WTC11 (cell line): ENCODE measurements around the gene AGMAT. TPM values are rescaled to one million over a fixed set of nuclear protein-coding genes. Genes with fewer than 3 reads are reported as not detected.

Experiments
- ATAC-seq: fragments of 200-7000 bp; cut with Tn5 transposase; 2 replicates; pipeline ENCODE4 v1.10.0; 2021; ENCODE audit warnings: mild to moderate bottlenecking, moderate library complexity
- CTCF ChIA-PET: fragments of 300-600 bp; sonication (Branson Sonifier 250); formaldehyde crosslinking; loops from one replicate; lab custom pipeline; 2021; ENCODE audit warnings: antibody characterized with exemption; lab: Charles Lee
- POLR2A ChIA-PET: fragments of 350-600 bp; sonication (Branson Sonifier 250); formaldehyde crosslinking; loops from one replicate; lab custom pipeline; 2021; ENCODE audit warnings: antibody characterized with exemption; lab: Charles Lee
- DNase-seq: peaks from one replicate; pipeline ENCODE4 v3.0.0; 2021; ENCODE audit warnings: low spot score
- H3K27ac Mint-ChIP-seq: 2 replicates; pipeline ENCODE4 v1.8.0; 2021; ENCODE audit warnings: mixed read lengths
- H3K27me3 Mint-ChIP-seq: 2 replicates; pipeline ENCODE4 v1.8.0; 2021; ENCODE audit warnings: low read depth, mild to moderate bottlenecking, moderate library complexity, mixed read lengths
- H3K36me3 Mint-ChIP-seq: 2 replicates; pipeline ENCODE4 v1.8.0; 2021; ENCODE audit warnings: mixed read lengths
- H3K4me1 Mint-ChIP-seq: 2 replicates; pipeline ENCODE4 v1.8.0; 2022; ENCODE audit warnings: mixed read lengths
- H3K4me3 Mint-ChIP-seq: 2 replicates; pipeline ENCODE4 v1.8.0; 2021; ENCODE audit warnings: mild to moderate bottlenecking, moderate library complexity, mixed read lengths
- H3K9me3 Mint-ChIP-seq: 2 replicates; pipeline ENCODE4 v1.8.0; 2021; ENCODE audit warnings: mixed read lengths
- ATF1 ChIP-seq: sonication (generic); formaldehyde crosslinking; IDR thresholded peaks from 2 replicates; pipeline ENCODE4 v1.8.1; 2023; ENCODE audit warnings: mild to moderate bottlenecking, moderate library complexity, missing genetic modification reagents
- CBFB ChIP-seq: sonication (generic); formaldehyde crosslinking; IDR thresholded peaks from 2 replicates; pipeline ENCODE4 v1.8.1; 2022; ENCODE audit warnings: mild to moderate bottlenecking, low read depth, missing genetic modification reagents
- CREB1 ChIP-seq: sonication (generic); formaldehyde crosslinking; IDR thresholded peaks from 2 replicates; pipeline ENCODE4 v1.8.0; 2023; ENCODE audit warnings: mild to moderate bottlenecking, missing genetic modification reagents
- CREM ChIP-seq: sonication (generic); formaldehyde crosslinking; IDR thresholded peaks from 2 replicates; pipeline ENCODE4 v1.8.1; 2022; ENCODE audit warnings: mild to moderate bottlenecking, missing genetic modification reagents, moderate library complexity
- E2F4 ChIP-seq: sonication (generic); formaldehyde crosslinking; IDR thresholded peaks from 2 replicates; pipeline ENCODE4 v1.8.1; 2022; ENCODE audit warnings: low read depth, mild to moderate bottlenecking, moderate library complexity, missing genetic modification reagents, borderline replicate concordance
- E2F5 ChIP-seq: sonication (generic); formaldehyde crosslinking; IDR thresholded peaks from 2 replicates; pipeline ENCODE4 v1.8.1; 2022; ENCODE audit warnings: mild to moderate bottlenecking, moderate library complexity, missing genetic modification reagents
- GABPB1 ChIP-seq: sonication (generic); formaldehyde crosslinking; IDR thresholded peaks from 2 replicates; pipeline ENCODE4 v1.8.1; 2023; ENCODE audit warnings: mild to moderate bottlenecking, missing genetic modification reagents
- HMGA2 ChIP-seq: fragments of 250-450 bp; sonication (Bioruptor Pico); IDR thresholded peaks from 2 replicates; pipeline ENCODE4 v1.4.0; 2021; ENCODE audit warnings: mild to moderate bottlenecking, moderate library complexity
- JAZF1 ChIP-seq: fragments of 250-450 bp; sonication (Bioruptor Pico); IDR thresholded peaks from 2 replicates; pipeline ENCODE4 v1.9.0; 2021; ENCODE audit warnings: moderate library complexity, mild to moderate bottlenecking, inconsistent platforms
- JUN ChIP-seq: sonication (generic); formaldehyde crosslinking; IDR thresholded peaks from 2 replicates; pipeline ENCODE4 v1.8.0; 2023; ENCODE audit warnings: mild to moderate bottlenecking, missing genetic modification reagents
- NFE2L1 ChIP-seq: sonication (generic); formaldehyde crosslinking; IDR thresholded peaks from 2 replicates; pipeline ENCODE4 v1.8.1; 2023; ENCODE audit warnings: missing genetic modification reagents
- NFYB ChIP-seq: sonication (generic); formaldehyde crosslinking; conservative IDR thresholded peaks from 2 replicates; pipeline ENCODE4 v1.8.0; 2022; ENCODE audit warnings: low read depth, missing genetic modification reagents
- ZNF121 ChIP-seq: sonication (generic); formaldehyde crosslinking; IDR thresholded peaks from 2 replicates; pipeline ENCODE4 v1.8.0; 2023; ENCODE audit warnings: missing genetic modification reagents
- ZNF416 ChIP-seq: fragments of 250-450 bp; sonication (Bioruptor Pico); IDR thresholded peaks from 2 replicates; pipeline ENCODE4 v1.9.0; 2021; ENCODE audit warnings: mild to moderate bottlenecking, inconsistent platforms
- total RNA-seq: library from RNA; stranded (reverse); gene quantifications from 3 replicates; pipeline ENCODE4 v1.2.3, GENCODE V29; 2021
- TF ChIP-seq, protein P1 (sequence below): sonication (generic); formaldehyde crosslinking; IDR thresholded peaks from 2 replicates; pipeline ENCODE4 v1.8.0; 2023; ENCODE audit warnings: missing genetic modification reagents, mild to moderate bottlenecking, borderline replicate concordance
- TF ChIP-seq, protein P2 (sequence below): sonication (generic); formaldehyde crosslinking; IDR thresholded peaks from 2 replicates; pipeline ENCODE4 v1.8.1; 2023; ENCODE audit warnings: mild to moderate bottlenecking, missing genetic modification reagents, moderate library complexity
- TF ChIP-seq, protein P3 (sequence below): fragments of 250-450 bp; sonication (Bioruptor Pico); IDR thresholded peaks from 2 replicates; pipeline ENCODE4 v1.9.0; 2021; ENCODE audit warnings: mild to moderate bottlenecking, borderline replicate concordance

AGMAT gene
- total RNA-seq, 1 experiment from 2014 or later = 5.5 TPM

- TF ChIP-seq, protein P1, sequence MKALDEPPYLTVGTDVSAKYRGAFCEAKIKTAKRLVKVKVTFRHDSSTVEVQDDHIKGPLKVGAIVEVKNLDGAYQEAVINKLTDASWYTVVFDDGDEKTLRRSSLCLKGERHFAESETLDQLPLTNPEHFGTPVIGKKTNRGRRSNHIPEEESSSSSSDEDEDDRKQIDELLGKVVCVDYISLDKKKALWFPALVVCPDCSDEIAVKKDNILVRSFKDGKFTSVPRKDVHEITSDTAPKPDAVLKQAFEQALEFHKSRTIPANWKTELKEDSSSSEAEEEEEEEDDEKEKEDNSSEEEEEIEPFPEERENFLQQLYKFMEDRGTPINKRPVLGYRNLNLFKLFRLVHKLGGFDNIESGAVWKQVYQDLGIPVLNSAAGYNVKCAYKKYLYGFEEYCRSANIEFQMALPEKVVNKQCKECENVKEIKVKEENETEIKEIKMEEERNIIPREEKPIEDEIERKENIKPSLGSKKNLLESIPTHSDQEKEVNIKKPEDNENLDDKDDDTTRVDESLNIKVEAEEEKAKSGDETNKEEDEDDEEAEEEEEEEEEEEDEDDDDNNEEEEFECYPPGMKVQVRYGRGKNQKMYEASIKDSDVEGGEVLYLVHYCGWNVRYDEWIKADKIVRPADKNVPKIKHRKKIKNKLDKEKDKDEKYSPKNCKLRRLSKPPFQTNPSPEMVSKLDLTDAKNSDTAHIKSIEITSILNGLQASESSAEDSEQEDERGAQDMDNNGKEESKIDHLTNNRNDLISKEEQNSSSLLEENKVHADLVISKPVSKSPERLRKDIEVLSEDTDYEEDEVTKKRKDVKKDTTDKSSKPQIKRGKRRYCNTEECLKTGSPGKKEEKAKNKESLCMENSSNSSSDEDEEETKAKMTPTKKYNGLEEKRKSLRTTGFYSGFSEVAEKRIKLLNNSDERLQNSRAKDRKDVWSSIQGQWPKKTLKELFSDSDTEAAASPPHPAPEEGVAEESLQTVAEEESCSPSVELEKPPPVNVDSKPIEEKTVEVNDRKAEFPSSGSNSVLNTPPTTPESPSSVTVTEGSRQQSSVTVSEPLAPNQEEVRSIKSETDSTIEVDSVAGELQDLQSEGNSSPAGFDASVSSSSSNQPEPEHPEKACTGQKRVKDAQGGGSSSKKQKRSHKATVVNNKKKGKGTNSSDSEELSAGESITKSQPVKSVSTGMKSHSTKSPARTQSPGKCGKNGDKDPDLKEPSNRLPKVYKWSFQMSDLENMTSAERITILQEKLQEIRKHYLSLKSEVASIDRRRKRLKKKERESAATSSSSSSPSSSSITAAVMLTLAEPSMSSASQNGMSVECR (CRISPR knock-in tag) = no peak
- TF ChIP-seq ZNF416 (CRISPR knock-in tag) = no peak
- no peak for TF ChIP-seq NFE2L1 (CRISPR knock-in tag)
- TF ChIP-seq CREB1 (CRISPR knock-in tag) = no peak
- no peak for TF ChIP-seq HMGA2 (CRISPR knock-in tag)
- TF ChIP-seq, protein P2, sequence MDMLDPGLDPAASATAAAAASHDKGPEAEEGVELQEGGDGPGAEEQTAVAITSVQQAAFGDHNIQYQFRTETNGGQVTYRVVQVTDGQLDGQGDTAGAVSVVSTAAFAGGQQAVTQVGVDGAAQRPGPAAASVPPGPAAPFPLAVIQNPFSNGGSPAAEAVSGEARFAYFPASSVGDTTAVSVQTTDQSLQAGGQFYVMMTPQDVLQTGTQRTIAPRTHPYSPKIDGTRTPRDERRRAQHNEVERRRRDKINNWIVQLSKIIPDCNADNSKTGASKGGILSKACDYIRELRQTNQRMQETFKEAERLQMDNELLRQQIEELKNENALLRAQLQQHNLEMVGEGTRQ (CRISPR knock-in tag) = no peak
- TF ChIP-seq, protein P3, sequence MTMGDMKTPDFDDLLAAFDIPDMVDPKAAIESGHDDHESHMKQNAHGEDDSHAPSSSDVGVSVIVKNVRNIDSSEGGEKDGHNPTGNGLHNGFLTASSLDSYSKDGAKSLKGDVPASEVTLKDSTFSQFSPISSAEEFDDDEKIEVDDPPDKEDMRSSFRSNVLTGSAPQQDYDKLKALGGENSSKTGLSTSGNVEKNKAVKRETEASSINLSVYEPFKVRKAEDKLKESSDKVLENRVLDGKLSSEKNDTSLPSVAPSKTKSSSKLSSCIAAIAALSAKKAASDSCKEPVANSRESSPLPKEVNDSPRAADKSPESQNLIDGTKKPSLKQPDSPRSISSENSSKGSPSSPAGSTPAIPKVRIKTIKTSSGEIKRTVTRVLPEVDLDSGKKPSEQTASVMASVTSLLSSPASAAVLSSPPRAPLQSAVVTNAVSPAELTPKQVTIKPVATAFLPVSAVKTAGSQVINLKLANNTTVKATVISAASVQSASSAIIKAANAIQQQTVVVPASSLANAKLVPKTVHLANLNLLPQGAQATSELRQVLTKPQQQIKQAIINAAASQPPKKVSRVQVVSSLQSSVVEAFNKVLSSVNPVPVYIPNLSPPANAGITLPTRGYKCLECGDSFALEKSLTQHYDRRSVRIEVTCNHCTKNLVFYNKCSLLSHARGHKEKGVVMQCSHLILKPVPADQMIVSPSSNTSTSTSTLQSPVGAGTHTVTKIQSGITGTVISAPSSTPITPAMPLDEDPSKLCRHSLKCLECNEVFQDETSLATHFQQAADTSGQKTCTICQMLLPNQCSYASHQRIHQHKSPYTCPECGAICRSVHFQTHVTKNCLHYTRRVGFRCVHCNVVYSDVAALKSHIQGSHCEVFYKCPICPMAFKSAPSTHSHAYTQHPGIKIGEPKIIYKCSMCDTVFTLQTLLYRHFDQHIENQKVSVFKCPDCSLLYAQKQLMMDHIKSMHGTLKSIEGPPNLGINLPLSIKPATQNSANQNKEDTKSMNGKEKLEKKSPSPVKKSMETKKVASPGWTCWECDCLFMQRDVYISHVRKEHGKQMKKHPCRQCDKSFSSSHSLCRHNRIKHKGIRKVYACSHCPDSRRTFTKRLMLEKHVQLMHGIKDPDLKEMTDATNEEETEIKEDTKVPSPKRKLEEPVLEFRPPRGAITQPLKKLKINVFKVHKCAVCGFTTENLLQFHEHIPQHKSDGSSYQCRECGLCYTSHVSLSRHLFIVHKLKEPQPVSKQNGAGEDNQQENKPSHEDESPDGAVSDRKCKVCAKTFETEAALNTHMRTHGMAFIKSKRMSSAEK = no peak
- TF ChIP-seq JAZF1 (CRISPR knock-in tag) = no peak
- no peak for TF ChIP-seq JUN
- no peak for TF ChIP-seq GABPB1 (CRISPR knock-in tag)
Observed at GRCh38 chr1:15550573-15550972, 34.3 kb downstream of the AGMAT start (continued).

DNA sequence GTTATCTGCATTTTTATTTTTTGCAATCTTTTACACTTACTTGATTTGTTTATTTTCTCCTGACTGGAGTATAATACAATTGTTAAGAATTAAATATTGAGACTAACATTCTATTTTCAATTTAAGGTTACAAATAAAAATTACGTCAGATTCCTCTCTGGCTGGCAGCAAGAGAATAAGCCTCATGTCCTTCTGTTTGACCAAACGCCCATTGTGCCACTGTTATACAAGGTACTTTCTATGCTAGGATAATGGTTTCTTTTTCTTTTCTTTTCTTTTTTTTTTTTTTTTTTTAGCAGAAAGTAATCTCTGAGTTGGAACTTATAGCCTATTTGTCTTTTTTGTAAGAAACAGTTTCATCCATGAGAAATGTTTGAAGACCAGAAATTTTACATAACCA, 38.2 kb downstream of the AGMAT start:
- H3K4me3 Mint-ChIP-seq = no peak overlapping the region
- DNase-seq (no peak), ATAC-seq (no peak)
- POLR2A ChIA-PET = no interaction called here
- H3K36me3 Mint-ChIP-seq = peaks cover 36% of the 10 kb centered on the region
- no peak for TF ChIP-seq E2F5 (CRISPR knock-in tag)
- TF ChIP-seq NFYB (CRISPR knock-in tag) = no peak
- H3K27ac Mint-ChIP-seq = no peak overlapping the region
- no peaks in the 10 kb centered on the region for H3K9me3 Mint-ChIP-seq
- no peaks in the 10 kb centered on the region for H3K4me1 Mint-ChIP-seq
- CTCF ChIA-PET = no interaction called here
- no peaks in the 10 kb centered on the region for H3K27me3 Mint-ChIP-seq

- Mint-ChIP-seq H3K27ac (no peak overlapping the region), H3K27me3 (no peaks in the 10 kb centered on the region), H3K4me3 (no peak overlapping the region), H3K9me3 (no peaks in the 10 kb centered on the region), H3K4me1 (no peaks in the 10 kb centered on the region), H3K36me3 (peaks cover 34% of the 10 kb centered on the region)
- DNase-seq (no peak), ATAC-seq (no peak)
- ChIA-PET POLR2A (no interaction called here), CTCF (no interaction called here)
- TF ChIP-seq CBFB (CRISPR knock-in tag) = no peak
- no peak for TF ChIP-seq ATF1
- TF ChIP-seq CREM (CRISPR knock-in tag) = no peak
- TF ChIP-seq E2F4 (CRISPR knock-in tag) = no peak
- no peak for TF ChIP-seq ZNF121 (CRISPR knock-in tag)
Observed at GRCh38 chr1:15543589-15544568, 41.0 kb downstream of the AGMAT start.
